ENCODE data around the gene MGMT. TPM values are rescaled to one million over a fixed set of nuclear protein-coding genes. Genes with fewer than 3 reads are reported as not detected.

The MGMT gene
- total RNA-seq, 2 experiments from 2014 or later = 9.0 to 9.6 TPM

- Mint-ChIP-seq H3K9me3 (peaks cover 2% of the 10 kb centered on the region), H3K27ac (no peak overlapping the region), H3K4me1 (ENCODE audit: low read depth) (no peaks in the 10 kb centered on the region), H3K27me3 (no peaks in the 10 kb centered on the region), H3K4me3 (no peak overlapping the region), H3K36me3 (ENCODE audit: low read depth) (no peaks in the 10 kb centered on the region)
- intact Hi-C loops (cut with DNase I, micrococcal nuclease) = no loop called here
- ATAC-seq (ENCODE audit: poor library complexity) = no peak
- CTCF ChIA-PET = no interaction called here
- no peak overlapping the region for H3K27ac ChIP-seq (ENCODE audit: low read depth in 1 of 2, low read length in 2 of 2)
- DNase-seq = no peak
- no peak overlapping the region for H3K4me3 ChIP-seq (ENCODE audit: low read length)
- TF ChIP-seq CTCF (IDR thresholded peaks at IDR 0.05) = no peak
- H3K27me3 ChIP-seq (ENCODE audit: control insufficient read depth in 1 of 2, insufficient read depth in 2 of 2, low read length in 2 of 2) = no peaks in the 10 kb centered on the region
- no peaks in the 10 kb centered on the region for H3K4me1 ChIP-seq (ENCODE audit: insufficient read depth, low read length)
- peaks cover 0 to 77% of the 10 kb centered on the region in 2 experiments for H3K9me3 ChIP-seq (ENCODE audit: control insufficient read depth in 1 of 2, insufficient read depth in 1 of 2, low read length in 2 of 2)
- POLR2A ChIA-PET = no interaction called here
- H3K36me3 ChIP-seq (ENCODE audit: insufficient read depth, low read length) = no peaks in the 10 kb centered on the region
Observed at GRCh38 chr10:129778571-129778970, 311.5 kb downstream of the MGMT start.

- no peak overlapping the region for H3K27ac Mint-ChIP-seq
- no peaks in the 10 kb centered on the region for H3K27me3 Mint-ChIP-seq
- ATAC-seq (ENCODE audit: poor library complexity) (no peak), DNase-seq (no peak)
- Histone ChIP-seq H3K36me3 (ENCODE audit: insufficient read depth, low read length) (no peaks in the 10 kb centered on the region), H3K27me3 (ENCODE audit: control insufficient read depth in 1 of 2, insufficient read depth in 2 of 2, low read length in 2 of 2) (no peaks in the 10 kb centered on the region), H3K4me3 (ENCODE audit: low read length) (no peak overlapping the region), H3K4me1 (ENCODE audit: insufficient read depth, low read length) (no peaks in the 10 kb centered on the region), H3K9me3 (ENCODE audit: control insufficient read depth in 1 of 2, insufficient read depth in 1 of 2, low read length in 2 of 2) (peaks cover 0 to 70% of the 10 kb centered on the region in 2 experiments), H3K27ac (ENCODE audit: low read depth in 1 of 2, low read length in 2 of 2) (no peak overlapping the region)
- ChIA-PET POLR2A (no interaction called here), CTCF (no interaction called here)
- H3K9me3 Mint-ChIP-seq = peaks cover 2% of the 10 kb centered on the region
- H3K4me1 Mint-ChIP-seq (ENCODE audit: low read depth) = no peaks in the 10 kb centered on the region
- H3K36me3 Mint-ChIP-seq (ENCODE audit: low read depth) = no peaks in the 10 kb centered on the region
- no peak for TF ChIP-seq CTCF (IDR thresholded peaks at IDR 0.05)
- intact Hi-C loops (cut with DNase I, micrococcal nuclease) = no loop called here
- H3K4me3 Mint-ChIP-seq = no peak overlapping the region
Observed at GRCh38 chr10:129779126-129780111, 312.4 kb downstream of the MGMT start.

DNA sequence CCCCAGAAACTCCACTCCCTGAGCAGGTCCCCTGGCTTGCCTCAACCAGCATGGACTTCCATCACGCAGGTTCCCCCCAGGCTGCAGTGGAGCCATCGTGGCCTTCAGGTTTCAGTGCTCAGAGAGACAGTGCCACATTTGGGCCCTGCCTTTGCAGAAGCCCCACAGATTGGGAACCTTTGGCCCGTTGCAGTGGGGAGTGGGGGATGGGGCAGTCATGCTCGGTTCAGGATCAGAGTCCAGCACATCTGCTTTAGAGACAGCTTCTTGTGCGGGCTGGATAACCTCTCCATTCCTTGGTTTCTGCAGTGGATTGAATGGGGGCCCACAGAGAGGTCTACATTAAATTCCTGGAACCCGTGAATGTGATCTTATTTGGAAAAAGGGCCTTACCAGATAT, 313.2 kb downstream of the MGMT start:
- peaks cover 2% of the 10 kb centered on the region for H3K9me3 Mint-ChIP-seq
- no peaks in the 10 kb centered on the region for H3K36me3 ChIP-seq (ENCODE audit: insufficient read depth, low read length)
- CTCF ChIA-PET = no interaction called here
- peaks cover 0 to 70% of the 10 kb centered on the region in 2 experiments for H3K9me3 ChIP-seq (ENCODE audit: control insufficient read depth in 1 of 2, insufficient read depth in 1 of 2, low read length in 2 of 2)
- no peaks in the 10 kb centered on the region for H3K36me3 Mint-ChIP-seq (ENCODE audit: low read depth)
- TF ChIP-seq CTCF (IDR thresholded peaks at IDR 0.05) = no peak
- H3K4me1 ChIP-seq (ENCODE audit: insufficient read depth, low read length) = no peaks in the 10 kb centered on the region
- no peak overlapping the region for H3K27ac ChIP-seq (ENCODE audit: low read depth in 1 of 2, low read length in 2 of 2)
- intact Hi-C loops (cut with DNase I, micrococcal nuclease) = no loop called here
- no peak overlapping the region for H3K4me3 ChIP-seq (ENCODE audit: low read length)
- H3K27ac Mint-ChIP-seq = no peak overlapping the region
- H3K27me3 Mint-ChIP-seq = no peaks in the 10 kb centered on the region
- ATAC-seq (ENCODE audit: poor library complexity) (no peak), DNase-seq (no peak)
- H3K4me1 Mint-ChIP-seq (ENCODE audit: low read depth) = no peaks in the 10 kb centered on the region
- no peak overlapping the region for H3K4me3 Mint-ChIP-seq
- no peaks in the 10 kb centered on the region for H3K27me3 ChIP-seq (ENCODE audit: control insufficient read depth in 1 of 2, insufficient read depth in 2 of 2, low read length in 2 of 2)
- POLR2A ChIA-PET = no interaction called here
